ENCODE results near the gene LRRC47.

Gene LRRC47

DNA sequence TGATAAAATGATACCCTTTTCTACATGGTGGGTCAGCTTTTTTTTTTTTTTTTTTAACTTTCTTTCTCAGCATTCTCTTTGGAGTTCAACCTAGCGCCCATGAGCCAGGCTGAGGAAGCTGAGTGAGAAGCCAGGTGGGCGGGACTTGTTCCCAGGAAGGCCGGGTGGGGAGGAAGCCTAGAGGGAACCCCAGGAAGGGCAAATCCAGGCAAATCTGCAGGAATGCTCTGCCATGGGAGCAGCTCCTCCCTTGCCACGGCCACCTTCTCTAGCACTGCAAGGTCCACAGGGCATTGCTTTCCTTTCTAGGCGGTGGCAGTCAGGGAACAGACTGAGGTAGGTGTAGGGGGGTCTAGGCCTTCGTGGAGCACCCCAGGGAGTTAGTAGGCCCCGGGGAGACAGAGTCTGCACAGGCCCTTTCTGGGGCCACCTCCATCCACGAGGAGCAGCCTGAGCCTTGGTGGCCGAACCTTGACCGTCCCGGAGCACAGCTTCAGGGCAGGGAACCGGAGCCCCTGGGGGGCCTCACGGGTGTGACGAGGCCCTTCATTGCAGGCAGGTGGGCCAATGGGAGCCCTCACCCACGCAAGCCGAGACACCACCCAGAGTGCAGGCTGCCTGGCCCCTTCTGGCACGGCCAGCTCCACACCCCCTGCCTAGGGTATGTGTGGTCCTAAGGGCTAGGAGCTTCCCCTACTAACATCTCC is 62.3 kb downstream of the LRRC47 start:
- peaks cover 9% of the 10 kb centered on the region for H3K27me3 ChIP-seq (ENCODE audit: low read depth, low read length)
- no peak overlapping the region for H3K4me3 ChIP-seq (ENCODE audit: low read depth in 1 of 2, low read length in 2 of 2)
- H3K36me3 ChIP-seq (ENCODE audit: control insufficient read depth in 1 of 2, insufficient read depth in 2 of 2, low read length in 2 of 2) = peaks cover 3 to 35% of the 10 kb centered on the region in 2 donors
- no peaks in the 10 kb centered on the region for H3K9me3 ChIP-seq (ENCODE audit: control insufficient read depth in 1 of 2, low read length in 2 of 2)
- H3K27ac ChIP-seq (ENCODE audit: low read length) = no peak overlapping the region
- H3K4me1 ChIP-seq (ENCODE audit: control insufficient read depth in 1 of 2, insufficient read depth in 2 of 2, low read length in 2 of 2) = peaks cover 0 to 9% of the 10 kb centered on the region in 2 donors

DNA sequence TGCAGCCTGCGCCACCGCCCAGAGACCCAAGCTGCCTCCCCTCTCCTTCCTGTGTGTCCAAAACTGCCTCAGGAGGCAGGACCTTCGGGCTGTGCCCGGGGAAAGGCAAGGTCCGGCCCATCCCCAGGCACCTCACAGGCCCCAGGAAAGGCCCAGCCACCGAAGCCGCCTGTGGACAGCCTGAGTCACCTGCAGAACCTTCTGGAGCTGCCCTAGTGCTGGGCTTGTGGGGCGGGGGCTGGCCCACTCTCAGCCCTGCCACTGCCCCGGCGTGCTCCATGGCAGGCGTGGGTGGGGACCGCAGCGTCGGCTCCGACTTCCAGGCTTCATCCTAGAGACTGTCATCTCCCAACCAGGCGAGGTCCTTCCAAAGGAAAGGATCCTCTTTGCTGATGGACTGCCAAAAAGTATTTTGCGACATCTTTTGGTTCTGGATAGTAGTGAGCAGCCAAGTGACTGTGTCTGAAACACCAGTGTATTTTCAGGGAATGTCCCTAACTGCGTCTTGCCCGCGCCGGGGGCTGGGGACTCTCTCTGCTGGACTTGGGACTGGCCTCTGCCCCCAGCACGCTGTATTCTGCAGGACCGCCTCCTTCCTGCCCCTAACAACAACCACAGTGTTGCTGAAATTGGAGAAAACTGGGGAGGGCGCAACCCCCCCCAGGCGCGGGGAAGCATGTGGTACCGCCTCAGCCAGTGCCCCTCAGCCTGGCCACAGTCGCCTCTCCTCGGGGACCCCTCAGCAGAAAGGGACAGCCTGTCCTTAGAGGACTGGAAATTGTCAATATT is 63.0 kb downstream of the LRRC47 start:
- peaks cover 0 to 9% of the 10 kb centered on the region in 2 donors for H3K4me1 ChIP-seq (ENCODE audit: control insufficient read depth in 1 of 2, insufficient read depth in 2 of 2, low read length in 2 of 2)
- H3K36me3 ChIP-seq (ENCODE audit: control insufficient read depth in 1 of 2, insufficient read depth in 2 of 2, low read length in 2 of 2) = peaks cover 0 to 28% of the 10 kb centered on the region in 2 donors
- H3K27me3 ChIP-seq (ENCODE audit: low read depth, low read length) = peaks cover 9% of the 10 kb centered on the region
- no peak overlapping the region for H3K27ac ChIP-seq (ENCODE audit: low read length)
- H3K4me3 ChIP-seq (ENCODE audit: low read depth in 1 of 2, low read length in 2 of 2) = no peak overlapping the region
- H3K9me3 ChIP-seq (ENCODE audit: control insufficient read depth in 1 of 2, low read length in 2 of 2) = no peaks in the 10 kb centered on the region

DNA sequence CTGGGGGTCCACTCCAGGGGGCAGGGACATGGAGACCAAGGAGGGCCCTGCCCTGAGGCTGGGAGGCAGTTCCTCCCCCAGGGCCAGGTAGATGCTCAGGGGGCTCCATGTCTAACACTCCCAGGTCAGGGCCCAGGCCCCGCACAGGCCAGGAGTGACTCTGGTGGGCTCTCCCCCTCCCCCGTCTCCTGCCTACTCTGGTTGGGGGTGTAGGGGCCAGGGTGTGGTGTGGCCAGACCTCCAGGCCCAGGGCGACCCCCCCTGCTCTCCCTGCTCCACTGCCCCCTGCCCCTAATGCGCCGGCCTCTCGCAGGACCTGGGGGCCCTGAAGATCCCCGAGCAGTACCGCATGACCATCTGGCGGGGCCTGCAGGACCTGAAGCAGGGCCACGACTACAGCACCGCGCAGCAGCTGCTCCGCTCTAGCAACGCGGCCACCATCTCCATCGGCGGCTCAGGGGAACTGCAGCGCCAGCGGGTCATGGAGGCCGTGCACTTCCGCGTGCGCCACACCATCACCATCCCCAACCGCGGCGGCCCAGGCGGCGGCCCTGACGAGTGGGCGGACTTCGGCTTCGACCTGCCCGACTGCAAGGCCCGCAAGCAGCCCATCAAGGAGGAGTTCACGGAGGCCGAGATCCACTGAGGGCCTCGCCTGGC is 63.7 kb downstream of the LRRC47 start:
- Histone ChIP-seq H3K4me1 (ENCODE audit: control insufficient read depth in 1 of 2, insufficient read depth in 2 of 2, low read length in 2 of 2) (peaks cover 0 to 9% of the 10 kb centered on the region in 2 donors), H3K9me3 (ENCODE audit: control insufficient read depth in 1 of 2, low read length in 2 of 2) (no peaks in the 10 kb centered on the region), H3K4me3 (ENCODE audit: low read depth in 1 of 2, low read length in 2 of 2) (no peak overlapping the region), H3K36me3 (ENCODE audit: control insufficient read depth in 1 of 2, insufficient read depth in 2 of 2, low read length in 2 of 2) (peaks cover 0 to 21% of the 10 kb centered on the region in 2 donors), H3K27ac (ENCODE audit: low read length) (no peak overlapping the region), H3K27me3 (ENCODE audit: low read depth, low read length) (peaks cover 9% of the 10 kb centered on the region)

DNA sequence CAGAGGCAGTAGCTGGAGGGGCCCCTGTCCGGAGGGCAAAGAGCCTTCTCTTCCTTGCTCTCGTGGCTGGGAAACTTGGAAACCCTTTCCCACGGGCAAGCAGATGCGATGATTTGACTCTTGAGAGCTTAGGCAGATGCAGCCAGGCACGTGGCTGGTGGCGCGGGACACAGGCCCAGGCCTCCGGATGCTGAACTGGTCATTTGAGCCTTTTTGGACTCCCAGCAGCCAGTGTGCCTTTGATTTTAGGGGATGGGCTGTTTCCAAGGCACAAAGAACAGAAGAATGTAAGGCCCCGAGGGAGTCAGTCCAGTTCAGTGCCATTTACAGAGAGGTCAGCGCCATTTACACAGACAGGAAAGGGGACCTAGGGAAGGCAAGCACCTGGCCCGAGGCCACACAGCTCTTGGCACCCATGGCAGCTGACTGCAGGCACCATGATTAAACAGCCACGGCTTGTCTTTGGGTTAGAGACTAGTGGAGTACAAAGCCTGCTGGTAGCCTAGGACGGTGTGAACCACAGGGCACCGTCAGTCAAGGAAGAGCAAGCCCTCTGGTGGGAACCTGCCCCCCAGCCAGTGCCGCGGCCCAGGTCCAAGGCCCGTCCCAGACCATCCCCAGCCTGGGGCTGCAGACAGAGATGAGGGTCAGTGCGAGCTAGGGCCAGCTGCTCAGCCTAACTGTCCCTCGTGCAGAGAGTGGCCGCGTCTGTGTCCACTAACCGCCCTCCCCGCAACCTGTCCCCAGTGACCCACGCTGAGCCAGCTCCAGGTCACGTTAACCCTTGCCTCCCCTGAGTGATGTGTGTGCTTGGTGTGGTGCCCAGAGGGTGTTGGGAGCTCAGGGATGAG is 64.5 kb downstream of the LRRC47 start:
- H3K36me3 ChIP-seq (ENCODE audit: control insufficient read depth in 1 of 2, insufficient read depth in 2 of 2, low read length in 2 of 2) = peaks cover 0 to 14% of the 10 kb centered on the region in 2 donors
- no peaks in the 10 kb centered on the region for H3K9me3 ChIP-seq (ENCODE audit: control insufficient read depth in 1 of 2, low read length in 2 of 2)
- H3K4me3 ChIP-seq (ENCODE audit: low read depth in 1 of 2, low read length in 2 of 2) = no peak overlapping the region
- no peak overlapping the region for H3K27ac ChIP-seq (ENCODE audit: low read length)
- peaks cover 9% of the 10 kb centered on the region for H3K27me3 ChIP-seq (ENCODE audit: low read depth, low read length)
- H3K4me1 ChIP-seq (ENCODE audit: control insufficient read depth in 1 of 2, insufficient read depth in 2 of 2, low read length in 2 of 2) = peaks cover 0 to 9% of the 10 kb centered on the region in 2 donors

DNA sequence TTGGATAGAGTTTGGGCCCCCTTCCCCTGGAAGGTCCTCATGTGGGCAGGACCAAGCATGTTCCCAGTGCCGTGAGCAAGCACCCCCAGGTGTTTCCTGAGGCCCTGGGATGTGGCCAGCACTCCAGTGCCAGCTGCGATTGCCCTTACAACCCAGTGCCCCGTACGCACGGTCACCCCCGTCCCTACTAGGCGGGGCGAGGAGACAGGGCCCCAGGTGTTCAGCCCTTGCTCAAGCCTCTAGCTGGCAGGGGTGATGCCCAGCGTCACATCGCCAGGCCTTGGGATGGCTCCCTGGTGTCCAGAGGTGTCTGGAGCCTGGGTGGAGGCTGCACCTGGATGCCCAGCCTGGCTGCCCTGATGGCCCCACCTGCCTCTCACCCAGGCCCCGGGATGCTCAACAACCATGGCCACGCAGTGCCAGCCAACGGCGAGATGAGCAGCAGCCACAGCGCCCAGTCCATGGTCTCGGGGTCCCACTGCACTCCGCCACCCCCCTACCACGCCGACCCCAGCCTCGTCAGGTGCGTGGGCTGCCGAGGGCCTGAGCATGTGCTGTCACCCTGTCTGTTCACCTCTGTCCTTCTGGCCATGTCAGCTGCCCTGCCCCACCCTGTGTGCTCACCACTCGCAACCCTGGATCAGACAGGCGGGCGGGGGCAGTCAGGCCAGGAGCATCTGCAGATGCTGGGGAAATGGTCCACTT is 65.6 kb downstream of the LRRC47 start:
- Histone ChIP-seq H3K4me1 (ENCODE audit: control insufficient read depth in 1 of 2, insufficient read depth in 2 of 2, low read length in 2 of 2) (peaks cover 0 to 9% of the 10 kb centered on the region in 2 donors), H3K4me3 (ENCODE audit: low read depth in 1 of 2, low read length in 2 of 2) (no peak overlapping the region), H3K27ac (ENCODE audit: low read length) (no peak overlapping the region), H3K36me3 (ENCODE audit: control insufficient read depth in 1 of 2, insufficient read depth in 2 of 2, low read length in 2 of 2) (peaks cover 0 to 2% of the 10 kb centered on the region in 2 donors), H3K9me3 (ENCODE audit: control insufficient read depth in 1 of 2, low read length in 2 of 2) (no peaks in the 10 kb centered on the region), H3K27me3 (ENCODE audit: low read depth, low read length) (peaks cover 9% of the 10 kb centered on the region)

DNA sequence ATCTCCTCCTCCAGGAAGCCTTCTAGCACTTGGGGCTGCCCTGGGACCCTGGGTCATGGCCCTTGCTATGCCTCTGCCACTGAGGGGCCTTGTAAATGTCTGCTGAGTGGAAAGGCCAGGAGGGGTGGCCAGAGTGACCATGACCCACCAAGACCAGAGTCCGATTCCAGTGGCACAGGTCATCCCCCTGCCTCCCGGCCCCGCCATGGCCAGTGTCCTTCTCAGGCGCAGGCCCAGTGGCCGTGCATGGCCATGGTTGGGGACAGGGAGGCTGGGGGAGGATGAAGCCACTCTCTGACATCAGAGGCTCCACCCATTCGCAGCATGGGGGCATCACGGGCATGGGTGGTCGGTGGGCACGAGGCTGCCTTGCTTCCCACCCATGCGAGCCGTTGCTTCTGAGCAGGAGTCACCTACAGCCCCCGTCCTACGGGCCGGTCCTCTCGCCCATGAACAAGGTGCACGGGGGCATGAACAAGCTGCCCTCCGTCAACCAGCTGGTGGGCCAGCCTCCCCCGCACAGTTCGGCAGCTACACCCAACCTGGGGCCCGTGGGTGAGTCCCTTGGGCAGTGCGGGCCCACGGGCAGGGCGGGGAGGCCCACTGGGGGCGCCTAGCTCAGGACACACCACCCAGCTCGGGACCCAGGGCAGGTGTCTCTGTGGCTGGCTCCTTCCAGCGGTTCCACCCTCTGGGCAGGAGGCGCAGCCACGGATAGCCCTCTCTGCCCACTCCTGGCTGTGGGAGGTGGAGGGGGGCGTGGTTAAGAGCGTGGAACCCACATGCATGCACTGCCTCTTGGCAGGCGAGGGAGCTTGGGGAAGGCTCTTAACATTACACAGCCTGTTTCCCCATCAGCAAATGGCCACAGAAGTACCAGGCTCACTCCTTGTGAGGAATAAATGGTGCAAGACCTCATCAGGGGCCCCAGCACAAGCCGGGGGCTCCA is 66.4 kb downstream of the LRRC47 start:
- Histone ChIP-seq H3K9me3 (ENCODE audit: control insufficient read depth in 1 of 2, low read length in 2 of 2) (no peaks in the 10 kb centered on the region), H3K27me3 (ENCODE audit: low read depth, low read length) (peaks cover 9% of the 10 kb centered on the region), H3K4me1 (ENCODE audit: control insufficient read depth in 1 of 2, insufficient read depth in 2 of 2, low read length in 2 of 2) (peaks cover 0 to 9% of the 10 kb centered on the region in 2 donors), H3K36me3 (ENCODE audit: control insufficient read depth in 1 of 2, insufficient read depth in 2 of 2, low read length in 2 of 2) (no peaks in the 10 kb centered on the region), H3K27ac (ENCODE audit: low read length) (no peak overlapping the region), H3K4me3 (ENCODE audit: low read depth in 1 of 2, low read length in 2 of 2) (no peak overlapping the region)
